Measurements from ENCODE around the gene AGRN. TPM values are rescaled to one million over a fixed set of nuclear protein-coding genes. Genes with fewer than 3 reads are reported as not detected.
"Not testable (repeated sequence)": the region's sequence is repeated elsewhere in the genome, so short reads cannot be mapped to it uniquely, and the experiment has no call there.

AGRN gene
- total RNA-seq, 4 donors from 2014 or later, result 10.9 to 35.7 (median 20.6) TPM

GRCh38 chr1:1098681-1099421, 78.9 kb downstream of the AGRN start:
- Histone ChIP-seq H3K4me1 (no peaks in the 10 kb centered on the region), H3K9me3 (no peaks in the 10 kb centered on the region), H3K4me3 (no peak overlapping the region), H3K27me3 (peaks cover 0 to 5% of the 10 kb centered on the region in 2 donors), H3K36me3 (no peaks in the 10 kb centered on the region), H3K27ac (no peak overlapping the region)
- WGBS, 2 donors, result 74 to 85% methylated on average over 18 of the region's 18 CpGs
- no peak for DNase-seq (ENCODE audit: low spot score in 2 of 2)
- TF ChIP-seq POLR2A (IDR thresholded peaks at IDR 0.05), result no peak
- no peak for TF ChIP-seq EP300 (IDR thresholded peaks at IDR 0.05)
- TF ChIP-seq CTCF (IDR thresholded peaks at IDR 0.05), result no peak

- no peak overlapping the region for H3K4me3 ChIP-seq
- TF ChIP-seq CTCF (IDR thresholded peaks at IDR 0.05) (no peak), POLR2A (IDR thresholded peaks at IDR 0.05) (no peak), EP300 (IDR thresholded peaks at IDR 0.05) (no peak)
- no peak for DNase-seq (ENCODE audit: low spot score in 2 of 2)
- H3K4me1 ChIP-seq, result no peaks in the 10 kb centered on the region
- WGBS, 2 donors, result 66 to 74% methylated on average over 4 of the region's 4 CpGs
- H3K27ac ChIP-seq, result no peak overlapping the region
- no peaks in the 10 kb centered on the region for H3K9me3 ChIP-seq
- no peaks in the 10 kb centered on the region for H3K36me3 ChIP-seq
- H3K27me3 ChIP-seq, result peaks cover 0 to 5% of the 10 kb centered on the region in 2 donors
Measured at GRCh38 chr1:1099506-1100183, 79.7 kb downstream of the AGRN start.

GRCh38 chr1:1100296-1100695, 80.4 kb downstream of the AGRN start:
- TF ChIP-seq POLR2A (IDR thresholded peaks at IDR 0.05) (no peak), EP300 (IDR thresholded peaks at IDR 0.05) (no peak), CTCF (IDR thresholded peaks at IDR 0.05) (no peak)

GRCh38 chr1:1101503-1101902, 81.6 kb downstream of the AGRN start:
- H3K4me1 ChIP-seq, result no peaks in the 10 kb centered on the region
- no peaks in the 10 kb centered on the region for H3K9me3 ChIP-seq
- H3K27me3 ChIP-seq, result peaks cover 0 to 5% of the 10 kb centered on the region in 2 donors
- no peaks in the 10 kb centered on the region for H3K36me3 ChIP-seq
- 85 to 90% methylated on average over 7 of the region's 7 CpGs for WGBS, 2 donors
- no peak overlapping the region for H3K27ac ChIP-seq
- TF ChIP-seq EP300 (IDR thresholded peaks at IDR 0.05), result no peak
- no peak for TF ChIP-seq POLR2A (IDR thresholded peaks at IDR 0.05)
- no peak for TF ChIP-seq CTCF (IDR thresholded peaks at IDR 0.05)
- DNase-seq (ENCODE audit: low spot score in 2 of 2), result no peak
- no peak overlapping the region for H3K4me3 ChIP-seq

More at GRCh38 chr1:1100296-1100695, 80.4 kb downstream of the AGRN start:
- no peaks in the 10 kb centered on the region for H3K4me1 ChIP-seq
- no peaks in the 10 kb centered on the region for H3K9me3 ChIP-seq
- no peak overlapping the region for H3K27ac ChIP-seq
- WGBS, 2 donors, result 97% methylated on average over 11 of the region's 11 CpGs
- no peak for DNase-seq (ENCODE audit: low spot score in 2 of 2)
- peaks cover 0 to 5% of the 10 kb centered on the region in 2 donors for H3K27me3 ChIP-seq
- H3K36me3 ChIP-seq, result no peaks in the 10 kb centered on the region
- H3K4me3 ChIP-seq, result no peak overlapping the region

- not testable (repeated sequence) for H3K4me1 ChIP-seq; H3K9me3 ChIP-seq; H3K27me3 ChIP-seq; H3K4me3 ChIP-seq; H3K36me3 ChIP-seq; DNase-seq (ENCODE audit: low spot score in 2 of 2); H3K27ac ChIP-seq
- WGBS, 2 donors, result 75 to 80% methylated on average over 6 of the region's 6 CpGs
Measured at GRCh38 chr1:1104152-1104551, 84.2 kb downstream of the AGRN start.

Small RNA genes within 50 kb of the gene (small RNA-seq; reads per million reads assigned to genes)
- gene AL645608.3, result not detected

Other genes starting within 250 kb of the AGRN start
- gene SAMD11, start 96.2 kb upstream of the AGRN start, total RNA-seq, result 10 to 100 TPM in 2 of 4 donors, 1 to 10 TPM in 2; 2.6 to 15.9 (median 11.5) TPM
- 10 to 100 TPM; 28.2 to 54.0 (median 46.4) TPM for gene NOC2L, start 60.9 kb upstream of the AGRN start, total RNA-seq
- 10 to 100 TPM in 3 of 4 donors, 1 to 10 TPM in 1; 4.2 to 19.2 (median 11.9) TPM for gene KLHL17, start 59.5 kb upstream of the AGRN start, total RNA-seq
- gene PLEKHN1, start 53.6 kb upstream of the AGRN start, total RNA-seq, result 1 to 10 TPM in 1 of 4 donors, under 1 TPM in 1, not detected in 2; 0.21 to 2.4 TPM
- under 1 TPM in 2 of 4 donors, not detected in 2; 0.22 to 0.78 TPM for gene PERM1, start 38.0 kb upstream of the AGRN start, total RNA-seq
- 10 to 100 TPM; 26.9 to 70.8 (median 58.7) TPM for gene HES4, start 20.0 kb upstream of the AGRN start, total RNA-seq
- 10 to 100 TPM; 29.1 to 65.4 (median 48.7) TPM for gene ISG15, start 6.6 kb upstream of the AGRN start, total RNA-seq
- gene RNF223, start 54.2 kb downstream of the AGRN start, total RNA-seq, result not detected
- gene C1orf159, start 96.0 kb downstream of the AGRN start, total RNA-seq, result 10 to 100 TPM; 18.4 to 29.4 (median 23.1) TPM
- gene TTLL10, start 153.8 kb downstream of the AGRN start, total RNA-seq, result not detected
- under 1 TPM in 1 of 4 donors, not detected in 3; 0.44 TPM for gene TNFRSF18, start 186.5 kb downstream of the AGRN start, total RNA-seq
- 1 to 10 TPM in 2 of 4 donors, under 1 TPM in 2; 0.39 to 3.7 (median 0.97) TPM for gene TNFRSF4, start 194.0 kb downstream of the AGRN start, total RNA-seq
- gene SDF4, start 211.9 kb downstream of the AGRN start, total RNA-seq, result 100 to 1,000 TPM in 3 of 4 donors, 10 to 100 TPM in 1; 93.3 to 170 (median 110) TPM
- gene B3GALT6, start 212.1 kb downstream of the AGRN start, total RNA-seq, result 10 to 100 TPM; 13.3 to 24.0 (median 21.4) TPM
- 1 to 10 TPM in 3 of 4 donors, under 1 TPM in 1; 0.84 to 3.0 (median 1.8) TPM for gene C1QTNF12, start 226.6 kb downstream of the AGRN start, total RNA-seq